ENCODE measurements around the gene CR2. TPM values are rescaled to one million over a fixed set of nuclear protein-coding genes. Genes with fewer than 3 reads are reported as not detected.

The CR2 gene
- total RNA-seq, 1 donor from 2014 or later, result not detected

DNA sequence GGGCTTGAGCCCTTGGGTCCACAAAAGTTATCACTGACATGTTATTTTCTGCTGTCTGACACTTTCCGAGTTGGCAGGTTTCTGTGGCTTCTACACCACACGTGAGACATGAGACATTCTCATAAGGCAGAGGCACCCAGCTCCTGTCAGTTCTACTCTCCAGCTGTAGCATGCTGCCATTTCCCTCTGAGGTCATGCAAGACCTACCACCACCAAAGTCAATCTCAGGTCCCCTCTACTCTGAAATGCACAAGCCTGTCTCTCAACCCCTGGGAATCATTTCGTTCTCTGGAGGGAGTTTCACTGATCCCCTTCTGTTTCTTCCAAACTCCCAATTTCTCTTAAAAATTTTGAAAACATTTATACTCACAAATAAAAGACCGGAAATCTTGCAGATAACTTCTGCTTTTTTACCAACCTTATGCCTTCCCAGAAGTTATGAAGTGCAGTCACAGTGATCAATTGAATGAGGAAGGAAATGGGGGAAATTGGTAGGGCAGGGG, 39.5 kb upstream of the CR2 start:
- no peak for DNase-seq (ENCODE audit: extremely low spot score, unreplicated experiment)
- Mint-ChIP-seq H3K36me3 (no peaks in the 10 kb centered on the region), H3K27me3 (peaks cover 19% of the 10 kb centered on the region), H3K27ac (no peak overlapping the region), H3K9me3 (no peaks in the 10 kb centered on the region), H3K4me3 (no peak overlapping the region), H3K4me1 (ENCODE audit: unreplicated experiment) (no peaks in the 10 kb centered on the region)
- TF ChIP-seq, protein P1, sequence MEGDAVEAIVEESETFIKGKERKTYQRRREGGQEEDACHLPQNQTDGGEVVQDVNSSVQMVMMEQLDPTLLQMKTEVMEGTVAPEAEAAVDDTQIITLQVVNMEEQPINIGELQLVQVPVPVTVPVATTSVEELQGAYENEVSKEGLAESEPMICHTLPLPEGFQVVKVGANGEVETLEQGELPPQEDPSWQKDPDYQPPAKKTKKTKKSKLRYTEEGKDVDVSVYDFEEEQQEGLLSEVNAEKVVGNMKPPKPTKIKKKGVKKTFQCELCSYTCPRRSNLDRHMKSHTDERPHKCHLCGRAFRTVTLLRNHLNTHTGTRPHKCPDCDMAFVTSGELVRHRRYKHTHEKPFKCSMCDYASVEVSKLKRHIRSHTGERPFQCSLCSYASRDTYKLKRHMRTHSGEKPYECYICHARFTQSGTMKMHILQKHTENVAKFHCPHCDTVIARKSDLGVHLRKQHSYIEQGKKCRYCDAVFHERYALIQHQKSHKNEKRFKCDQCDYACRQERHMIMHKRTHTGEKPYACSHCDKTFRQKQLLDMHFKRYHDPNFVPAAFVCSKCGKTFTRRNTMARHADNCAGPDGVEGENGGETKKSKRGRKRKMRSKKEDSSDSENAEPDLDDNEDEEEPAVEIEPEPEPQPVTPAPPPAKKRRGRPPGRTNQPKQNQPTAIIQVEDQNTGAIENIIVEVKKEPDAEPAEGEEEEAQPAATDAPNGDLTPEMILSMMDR (conservative IDR thresholded peaks at IDR 0.05), result no peak

DNA sequence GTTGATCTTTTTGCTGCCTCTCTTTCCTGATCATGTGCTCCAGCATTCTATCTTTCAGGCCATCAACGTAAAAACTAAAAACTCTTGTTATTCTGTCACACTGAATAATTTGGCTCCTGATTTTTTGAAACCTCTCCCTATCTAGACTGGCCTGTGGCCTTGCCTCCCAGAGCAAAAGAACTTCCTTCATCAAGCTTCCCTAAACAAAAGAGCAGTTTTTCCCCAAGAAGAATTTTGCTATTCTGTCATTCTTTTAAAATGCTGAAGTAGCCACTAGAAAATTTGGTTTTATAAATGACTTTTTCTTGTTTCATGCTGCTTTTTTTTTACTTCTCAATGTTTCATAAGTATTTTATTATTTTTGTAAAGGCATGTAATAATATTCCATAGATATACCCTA, 37.1 kb upstream of the CR2 start:
- no peaks in the 10 kb centered on the region for H3K36me3 Mint-ChIP-seq
- peaks cover 5% of the 10 kb centered on the region for H3K9me3 Mint-ChIP-seq
- H3K4me3 Mint-ChIP-seq, result no peak overlapping the region
- H3K4me1 Mint-ChIP-seq (ENCODE audit: unreplicated experiment), result no peaks in the 10 kb centered on the region
- TF ChIP-seq, protein P1 (conservative IDR thresholded peaks at IDR 0.05), result no peak
- DNase-seq (ENCODE audit: extremely low spot score, unreplicated experiment), result no peak
- H3K27ac Mint-ChIP-seq, result no peak overlapping the region
- peaks cover 19% of the 10 kb centered on the region for H3K27me3 Mint-ChIP-seq

DNA sequence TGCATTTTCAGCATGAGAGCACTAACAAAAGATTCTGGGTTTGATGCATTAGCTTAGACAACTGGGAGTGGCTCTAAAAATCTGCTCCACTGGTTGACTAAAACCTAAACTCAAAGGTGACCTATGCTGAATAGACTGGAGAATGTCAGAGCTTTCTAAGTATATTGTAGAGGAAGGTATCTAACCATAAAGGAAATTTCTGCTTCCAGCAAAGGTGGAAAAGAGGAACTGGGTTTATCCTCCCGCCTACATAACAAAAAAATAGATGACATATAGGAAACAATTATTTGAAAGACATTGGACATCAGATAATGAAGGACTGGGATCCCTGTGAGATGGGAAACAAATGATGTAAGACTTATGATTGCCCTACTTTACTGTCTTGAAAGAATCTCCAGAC, 35.8 kb upstream of the CR2 start:
- DNase-seq (ENCODE audit: extremely low spot score, unreplicated experiment), result no peak
- Mint-ChIP-seq H3K27me3 (peaks cover 15% of the 10 kb centered on the region), H3K4me1 (ENCODE audit: unreplicated experiment) (no peaks in the 10 kb centered on the region), H3K36me3 (no peaks in the 10 kb centered on the region), H3K4me3 (no peak overlapping the region), H3K27ac (no peak overlapping the region), H3K9me3 (peaks cover 5% of the 10 kb centered on the region)
- TF ChIP-seq, protein P1 (conservative IDR thresholded peaks at IDR 0.05), result no peak

DNA sequence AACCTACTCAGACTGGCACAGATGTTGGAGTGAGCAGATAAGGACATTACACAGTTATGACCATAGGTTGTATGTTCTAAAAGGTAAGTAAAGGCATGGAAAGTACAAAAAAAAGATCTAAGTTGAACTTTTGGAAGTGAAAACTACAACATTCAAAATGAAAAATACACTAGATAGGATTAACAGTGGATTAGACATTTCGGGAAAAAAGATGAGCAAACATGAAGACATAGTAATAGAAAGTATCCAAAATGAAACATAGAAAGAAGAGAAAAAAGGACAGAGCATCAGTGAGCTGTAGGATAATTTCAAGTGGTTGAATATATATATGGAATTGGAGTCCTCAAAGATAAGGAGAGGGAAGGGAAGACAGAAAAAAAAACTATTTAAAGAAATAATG, 34.0 kb upstream of the CR2 start:
- H3K27ac Mint-ChIP-seq, result no peak overlapping the region
- TF ChIP-seq, protein P1 (conservative IDR thresholded peaks at IDR 0.05), result no peak
- no peaks in the 10 kb centered on the region for H3K4me1 Mint-ChIP-seq (ENCODE audit: unreplicated experiment)
- no peak for DNase-seq (ENCODE audit: extremely low spot score, unreplicated experiment)
- peaks cover 28% of the 10 kb centered on the region for H3K27me3 Mint-ChIP-seq
- H3K4me3 Mint-ChIP-seq, result no peak overlapping the region
- no peaks in the 10 kb centered on the region for H3K36me3 Mint-ChIP-seq
- peaks cover 5% of the 10 kb centered on the region for H3K9me3 Mint-ChIP-seq

DNA sequence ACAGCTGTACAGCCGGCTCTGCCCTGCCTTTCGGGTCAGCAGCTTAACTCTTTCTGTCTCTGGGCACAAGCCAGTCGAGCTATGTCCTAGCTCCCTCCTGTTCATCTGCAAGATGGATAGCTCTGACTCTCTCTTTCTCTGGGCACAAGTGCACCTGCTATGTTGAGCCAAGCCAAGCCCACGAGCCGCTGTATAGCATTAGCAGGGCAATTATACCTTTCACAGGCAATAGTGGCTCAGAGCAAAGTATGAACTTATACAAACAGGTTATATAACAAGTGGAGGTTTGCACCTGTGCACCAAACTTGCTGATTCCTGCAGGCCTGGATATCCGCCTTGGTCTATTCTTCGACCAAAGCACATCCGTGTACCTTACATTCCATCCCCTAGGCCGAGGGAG, 33.0 kb upstream of the CR2 start:
- H3K4me1 Mint-ChIP-seq (ENCODE audit: unreplicated experiment), result no peaks in the 10 kb centered on the region
- no peak for DNase-seq (ENCODE audit: extremely low spot score, unreplicated experiment)
- no peak overlapping the region for H3K27ac Mint-ChIP-seq
- H3K27me3 Mint-ChIP-seq, result peaks cover 33% of the 10 kb centered on the region
- TF ChIP-seq, protein P1 (conservative IDR thresholded peaks at IDR 0.05), result no peak
- peaks cover 5% of the 10 kb centered on the region for H3K9me3 Mint-ChIP-seq
- H3K4me3 Mint-ChIP-seq, result no peak overlapping the region
- H3K36me3 Mint-ChIP-seq, result no peaks in the 10 kb centered on the region
